Esophagus muscularis mucosa (tissue), 4 donors: Measurements from ENCODE around the gene ASF1B. TPM values are rescaled to one million over a fixed set of nuclear protein-coding genes. Genes with fewer than 3 reads are reported as not detected.
"Not testable (repeated sequence)": the region's sequence is repeated elsewhere in the genome, so short reads cannot be mapped to it uniquely, and the experiment has no call there.

ENCODE experiments used
- DNase-seq: peaks from one replicate; pipeline ENCODE4 v3.0.0-alpha.2; 2017; ENCODE audit errors: extremely low spot score
- H3K27ac ChIP-seq, 4 donors: fragments of 200-600 bp; sonication (generic); replicated peaks in 1 of 4; 1 replicate in 3 of 4; 2 replicates in 1 of 4; pipeline ENCODE4 v1.5.1; 2016 to 2019; ENCODE audit warnings: mild to moderate bottlenecking in 1 of 4
- H3K27me3 ChIP-seq, 4 donors: fragments of 200-600 bp; sonication (generic); one replicate each; pipeline versions ENCODE4 v1.5.1 to v1.6.0; 2016 to 2019
- H3K36me3 ChIP-seq, 4 donors: fragments of 200-600 bp; sonication (generic); one replicate each; pipeline ENCODE4 v1.5.1; 2016 to 2019
- H3K4me1 ChIP-seq, 4 donors: fragments of 200-600 bp; sonication (generic); one replicate each; pipeline ENCODE4 v1.5.1; 2016 to 2019
- H3K4me3 ChIP-seq, 4 donors: fragments of 200-600 bp; sonication (generic); 1 replicate in 2 of 4; 2 replicates in 2 of 4; pipeline ENCODE4 v1.5.1; 2016 to 2019; ENCODE audit warnings: mild to moderate bottlenecking in 4 of 4, moderate library complexity in 1 of 4
- H3K9me3 ChIP-seq, 4 donors: fragments of 200-600 bp; sonication (generic); 1 replicate in 3 of 4; 2 replicates in 1 of 4; pipeline ENCODE4 v1.5.1; 2016 to 2019
- CTCF ChIP-seq, 3 experiments: fragments of 200-600 bp in 2 of 3; fragments of 450-650 bp in 1 of 3; sonication (generic) in 2 of 3; IDR thresholded peaks; one replicate each; pipeline ENCODE4 v1.5.1; 2017 to 2019; ENCODE audit warnings: antibody characterized with exemption in 3 of 3, mild to moderate bottlenecking in 2 of 3, moderate library complexity in 1 of 3
- EP300 ChIP-seq: sonication (generic); formaldehyde crosslinking; IDR thresholded peaks from one replicate; pipeline ENCODE4 v1.6.1; 2017; ENCODE audit warnings: antibody characterized with exemption
- POLR2A ChIP-seq: fragments of 450-650 bp; IDR thresholded peaks from one replicate; pipeline ENCODE4 v1.6.1; 2017; ENCODE audit warnings: antibody characterized with exemption, moderate library complexity, mild to moderate bottlenecking, low read depth
- POLR2AphosphoS5 ChIP-seq, 2 donors: sonication (generic); formaldehyde crosslinking; IDR thresholded peaks; one replicate each; pipeline ENCODE4 v1.6.1; 2017; ENCODE audit warnings: antibody characterized with exemption in 2 of 2
- WGBS: methylation state at CpG from one replicate; pipeline ENCODE4 v1.1.5; 2018; 5-methylcytosine and 5-hydroxymethylcytosine counted together
- intact Hi-C: fragments of 100-400 bp; cut with DNase I; formaldehyde crosslinking; loops from one replicate; pipeline ENCODE4 v1.15.1; 2023
- total RNA-seq, 4 donors: library from RNA; depleted of rRNA; stranded (reverse); fragments of >200 nt; gene quantifications; one replicate each; pipeline versions ENCODE4 v1.1.0 to v1.2.1, GENCODE V29; 2016

The ASF1B gene
- total RNA-seq, 4 donors from 2014 or later, result 0.63 to 1.3 (median 0.65) TPM; not detected in 1

- Histone ChIP-seq H3K4me1 (peaks cover 27 to 32% (median 32%) of the 10 kb centered on the region in 4 donors), H3K27me3 (no peaks in the 10 kb centered on the region), H3K27ac (no peak overlapping the region), H3K9me3 (no peaks in the 10 kb centered on the region), H3K36me3 (peaks cover 0 to 12% (median 6%) of the 10 kb centered on the region in 4 donors), H3K4me3 (no peak overlapping the region)
- intact Hi-C loops, result loop anchor here (5.0 to 10.0 kb wide), 4 partner anchors 55 to 328 kb away; partner anchors contain the start of gene PTGER1
- TF ChIP-seq EP300 (no peak), POLR2AphosphoS5 (IDR thresholded peaks at IDR 0.05) (no peak)
- no peak for DNase-seq
- 39% methylated on average over 7 of the region's 7 CpGs for WGBS
Observed at GRCh38 chr19:14146789-14147216, 10.4 kb upstream of the ASF1B start.

DNA sequence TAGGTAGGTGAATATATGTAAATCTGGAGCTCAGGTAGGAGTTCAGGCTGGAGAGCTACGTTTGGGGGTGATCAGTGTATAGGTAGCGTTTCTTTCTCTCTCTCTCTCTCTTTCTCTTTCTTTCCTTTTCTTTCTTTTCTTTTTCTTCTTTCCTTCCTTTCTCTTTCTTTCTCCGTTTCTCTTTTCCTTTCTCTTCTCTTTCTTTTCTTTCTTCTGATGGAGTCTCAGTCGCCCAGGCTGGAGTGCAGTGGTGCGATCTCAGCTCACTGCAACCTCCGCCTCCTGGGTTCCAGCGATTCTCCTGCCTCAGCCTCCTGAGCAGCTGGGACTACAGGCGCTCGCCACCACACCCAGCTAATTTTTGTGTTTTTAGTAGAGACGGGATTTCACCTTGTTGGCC is 9.8 kb upstream of the ASF1B start:
- H3K36me3 ChIP-seq, H3K9me3 ChIP-seq, H3K4me3 ChIP-seq, H3K27me3 ChIP-seq, DNase-seq, H3K27ac ChIP-seq: not testable (repeated sequence)
- WGBS, result 91% methylated on average over 10 of the region's 10 CpGs
- peaks cover 27 to 32% (median 32%) of the 10 kb centered on the region in 4 donors for H3K4me1 ChIP-seq
- intact Hi-C loops, result loop anchor here (5.0 to 10.0 kb wide), 4 partner anchors 56 to 329 kb away; partner anchors contain the start of gene PTGER1

GRCh38 chr19:14145381-14145780 is 9.0 kb upstream of the ASF1B start:
- DNase-seq, result no peak
- TF ChIP-seq CTCF (IDR thresholded peaks at IDR 0.05) (no peak), POLR2AphosphoS5 (IDR thresholded peaks at IDR 0.05) (no peak), EP300 (no peak)
- Histone ChIP-seq H3K36me3 (no peaks in the 10 kb centered on the region), H3K4me3 (no peak overlapping the region), H3K27me3 (no peaks in the 10 kb centered on the region), H3K9me3 (no peaks in the 10 kb centered on the region), H3K27ac (no peak overlapping the region), H3K4me1 (peaks cover 23 to 27% (median 26%) of the 10 kb centered on the region in 4 donors)
- 81% methylated on average over 6 of the region's 6 CpGs for WGBS
- intact Hi-C loops, result loop anchor here (5.0 to 10.0 kb wide), 4 partner anchors 57 to 329 kb away; partner anchors contain the start of gene PTGER1

DNA sequence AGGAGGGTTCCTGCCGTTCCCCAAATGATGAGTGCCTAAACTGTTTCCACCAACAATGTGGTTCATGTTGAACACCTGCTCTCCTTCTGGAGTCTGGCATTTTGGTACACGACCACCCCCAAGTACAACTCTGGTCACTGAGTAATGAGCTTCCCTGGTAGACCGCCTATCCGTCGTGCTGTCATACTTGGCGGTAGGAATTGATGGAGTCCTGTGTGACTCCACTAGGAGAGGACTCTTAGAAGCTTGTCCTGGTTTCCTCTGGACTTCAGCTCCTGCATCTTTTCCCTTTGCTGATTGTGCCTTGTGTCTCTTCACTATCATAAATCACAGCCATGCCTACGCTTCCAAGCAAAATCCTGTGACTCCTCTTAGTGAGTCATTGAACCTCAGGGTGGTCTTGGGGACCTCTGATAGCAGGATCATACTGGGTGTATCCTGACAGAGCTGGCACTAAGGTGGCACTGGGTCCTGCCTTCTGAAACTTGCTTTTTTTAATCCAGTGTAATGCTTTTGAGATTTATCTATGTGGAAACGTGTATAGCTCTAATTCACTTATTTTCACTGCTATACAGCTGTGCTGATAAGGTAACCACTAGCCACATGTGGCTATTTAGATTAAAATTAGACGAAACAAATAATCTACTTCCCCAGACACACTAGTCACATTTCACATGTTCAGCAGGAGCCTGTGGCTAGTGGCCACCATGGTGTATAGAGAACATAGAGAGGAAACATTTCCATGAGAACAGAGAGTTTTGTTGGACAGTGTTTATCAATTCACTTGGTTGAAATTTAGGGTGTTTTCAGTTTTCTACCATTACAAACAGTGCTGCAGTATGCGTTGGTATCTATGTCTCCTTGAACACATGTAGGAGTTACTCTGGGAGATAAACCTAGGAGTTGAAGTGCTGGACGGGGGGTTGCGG is 6.1 kb upstream of the ASF1B start:
- no peak for DNase-seq
- Histone ChIP-seq H3K27me3 (no peaks in the 10 kb centered on the region), H3K9me3 (no peaks in the 10 kb centered on the region), H3K36me3 (no peaks in the 10 kb centered on the region), H3K4me1 (peaks cover 18 to 24% (median 21%) of the 10 kb centered on the region in 4 donors), H3K27ac (no peak overlapping the region), H3K4me3 (no peak overlapping the region)
- no peak for TF ChIP-seq CTCF (IDR thresholded peaks at IDR 0.05)
- no peak for TF ChIP-seq POLR2A
- no peak for TF ChIP-seq EP300
- TF ChIP-seq POLR2AphosphoS5 (IDR thresholded peaks at IDR 0.05), result no peak
- whole genome bisulfite sequencing, result 90% methylated on average over 12 of the region's 12 CpGs
- intact Hi-C loops, result loop anchor here (10.0 kb wide), 1 partner anchor 332 kb away; the partner anchor contains the start of gene PTGER1

DNA sequence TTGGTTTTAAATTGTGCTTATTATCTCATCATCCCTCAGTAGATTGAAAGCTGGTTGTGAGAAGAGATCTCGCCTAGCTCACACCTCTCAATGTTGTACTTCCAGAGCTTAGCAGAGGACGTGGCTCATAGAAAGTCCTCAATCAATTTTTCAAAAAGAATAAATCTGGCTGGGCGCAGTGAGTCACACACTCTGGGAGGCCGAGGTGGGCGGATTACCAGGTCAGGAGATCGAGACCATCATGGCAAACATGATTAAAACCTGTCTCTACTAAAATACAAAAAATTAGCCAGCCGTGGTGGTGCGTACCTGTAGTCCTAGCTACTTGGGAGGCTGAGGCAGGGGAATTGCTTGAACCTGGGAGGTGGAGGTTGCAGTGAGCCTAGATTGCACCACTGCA is 4.7 kb upstream of the ASF1B start:
- no peaks in the 10 kb centered on the region for H3K27me3 ChIP-seq
- H3K27ac ChIP-seq, result no peak overlapping the region
- no peak for DNase-seq
- H3K9me3 ChIP-seq, result no peaks in the 10 kb centered on the region
- H3K4me3 ChIP-seq, result no peak overlapping the region
- no peaks in the 10 kb centered on the region for H3K36me3 ChIP-seq
- H3K4me1 ChIP-seq, result peaks cover 21 to 29% (median 27%) of the 10 kb centered on the region in 4 donors
- intact Hi-C loops, result loop anchor here (10.0 kb wide), 1 partner anchor 334 kb away; the partner anchor contains the start of gene PTGER1
- WGBS, result 95% methylated on average over 8 of the region's 8 CpGs
- TF ChIP-seq CTCF (IDR thresholded peaks at IDR 0.05) (no peak), EP300 (no peak), POLR2A (no peak), POLR2AphosphoS5 (IDR thresholded peaks at IDR 0.05) (no peak)
